Upper lobe of left lung (tissue), 6 donors: ENCODE results near the gene ALOX12B. TPM values are rescaled to one million over a fixed set of nuclear protein-coding genes. Genes with fewer than 3 reads are reported as not detected.

ENCODE experiments used
- ATAC-seq, 2 donors: fragments of 200-7000 bp; cut with Tn5 transposase; one replicate each; pipeline ENCODE4 v1.9.1; 2022; ENCODE audit warnings: mild to moderate bottlenecking in 2 of 2, moderate library complexity in 2 of 2; ENCODE audit not compliant: low FRiP score in 2 of 2
- DNase-seq, 2 donors: peaks; one replicate each; pipeline ENCODE4 v3.0.0-alpha.2; 2019 to 2020
- H3K27ac ChIP-seq, 4 donors: fragments of 200-600 bp; sonication (generic); one replicate each; pipeline ENCODE4 v1.5.1; 2016 to 2019
- H3K27me3 ChIP-seq, 4 donors: fragments of 200-600 bp; sonication (generic); one replicate each; pipeline ENCODE4 v1.5.1; 2017 to 2019
- H3K36me3 ChIP-seq, 4 donors: fragments of 200-600 bp; sonication (generic); one replicate each; pipeline ENCODE4 v1.5.1; 2016 to 2019
- H3K4me1 ChIP-seq, 4 donors: fragments of 200-600 bp; sonication (generic); one replicate each; pipeline ENCODE4 v1.5.1; 2018 to 2019
- H3K4me3 ChIP-seq, 4 donors: fragments of 200-600 bp; sonication (generic); one replicate each; pipeline ENCODE4 v1.5.1; 2017 to 2019; ENCODE audit warnings: mild to moderate bottlenecking in 2 of 4, moderate library complexity in 1 of 4
- H3K9me3 ChIP-seq, 4 donors: fragments of 200-600 bp; sonication (generic); one replicate each; pipeline ENCODE4 v1.5.1; 2018 to 2019
- EP300 ChIP-seq, 4 donors: sonication (generic); formaldehyde crosslinking; IDR thresholded peaks; one replicate each; pipeline ENCODE4 v1.5.1; 2017; ENCODE audit warnings: antibody characterized with exemption in 4 of 4, control low read depth in 2 of 4
- POLR2A ChIP-seq, 4 donors: fragments of 450-650 bp; IDR thresholded peaks; one replicate each; pipeline ENCODE4 v1.5.1; 2016 to 2017; ENCODE audit warnings: antibody characterized with exemption in 4 of 4, mild to moderate bottlenecking in 2 of 4
- POLR2AphosphoS5 ChIP-seq, 2 donors: sonication (generic); formaldehyde crosslinking; IDR thresholded peaks; one replicate each; pipeline ENCODE4 v1.5.1; 2017; ENCODE audit warnings: antibody characterized with exemption in 2 of 2
- WGBS, 2 donors: methylation state at CpG; one replicate each; pipeline ENCODE4 v1.1.5; 2017 to 2018; 5-methylcytosine and 5-hydroxymethylcytosine counted together
- total RNA-seq, 6 donors: library from RNA; depleted of rRNA in 4 of 6; stranded (reverse); fragments of >200 nt in 4 of 6; gene quantifications; one replicate each; pipeline versions ENCODE4 v1.1.0 to v1.2.1, GENCODE V29; 2016 to 2021
- TF ChIP-seq, protein P1 (sequence below), 6 experiments: fragments of 450-650 bp in 4 of 6; fragments of 200-600 bp in 2 of 6; sonication (generic) in 2 of 6; IDR thresholded peaks; one replicate each; pipeline ENCODE4 v1.5.1; 2016 to 2019; ENCODE audit warnings: antibody characterized with exemption in 6 of 6
- donor health status: DM: no; HTN: no; CAD: no; lungs with moderate emphysema.
- donor health status: DM: no; HTN: yes; CAD: no; lungs with severe emphysema.

ALOX12B gene
- total RNA-seq, 6 donors from 2014 or later, result not detected

GRCh38 chr17:8082292-8082691, 5.2 kb downstream of the ALOX12B start:
- no peak overlapping the region for H3K27ac ChIP-seq
- ATAC-seq, result no peak
- 78 to 83% methylated on average over 10 of the region's 10 CpGs for WGBS, 2 donors
- no peaks in the 10 kb centered on the region for H3K36me3 ChIP-seq
- no peaks in the 10 kb centered on the region for H3K9me3 ChIP-seq
- no peak for DNase-seq
- peaks cover 0 to 29% (median 5%) of the 10 kb centered on the region in 4 donors for H3K27me3 ChIP-seq
- TF ChIP-seq POLR2AphosphoS5 (IDR thresholded peaks at IDR 0.05), result no peak
- no peak for TF ChIP-seq EP300 (IDR thresholded peaks at IDR 0.05)
- TF ChIP-seq POLR2A (IDR thresholded peaks at IDR 0.05), result no peak
- TF ChIP-seq, protein P1, sequence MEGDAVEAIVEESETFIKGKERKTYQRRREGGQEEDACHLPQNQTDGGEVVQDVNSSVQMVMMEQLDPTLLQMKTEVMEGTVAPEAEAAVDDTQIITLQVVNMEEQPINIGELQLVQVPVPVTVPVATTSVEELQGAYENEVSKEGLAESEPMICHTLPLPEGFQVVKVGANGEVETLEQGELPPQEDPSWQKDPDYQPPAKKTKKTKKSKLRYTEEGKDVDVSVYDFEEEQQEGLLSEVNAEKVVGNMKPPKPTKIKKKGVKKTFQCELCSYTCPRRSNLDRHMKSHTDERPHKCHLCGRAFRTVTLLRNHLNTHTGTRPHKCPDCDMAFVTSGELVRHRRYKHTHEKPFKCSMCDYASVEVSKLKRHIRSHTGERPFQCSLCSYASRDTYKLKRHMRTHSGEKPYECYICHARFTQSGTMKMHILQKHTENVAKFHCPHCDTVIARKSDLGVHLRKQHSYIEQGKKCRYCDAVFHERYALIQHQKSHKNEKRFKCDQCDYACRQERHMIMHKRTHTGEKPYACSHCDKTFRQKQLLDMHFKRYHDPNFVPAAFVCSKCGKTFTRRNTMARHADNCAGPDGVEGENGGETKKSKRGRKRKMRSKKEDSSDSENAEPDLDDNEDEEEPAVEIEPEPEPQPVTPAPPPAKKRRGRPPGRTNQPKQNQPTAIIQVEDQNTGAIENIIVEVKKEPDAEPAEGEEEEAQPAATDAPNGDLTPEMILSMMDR (IDR thresholded peaks at IDR 0.05), result no peak
- no peak overlapping the region for H3K4me3 ChIP-seq
- H3K4me1 ChIP-seq, result peaks cover 13 to 18% (median 17%) of the 10 kb centered on the region in 4 donors

GRCh38 chr17:8081876-8082275, 5.6 kb downstream of the ALOX12B start:
- ATAC-seq, result no peak
- Histone ChIP-seq H3K4me3 (no peak overlapping the region), H3K36me3 (no peaks in the 10 kb centered on the region), H3K4me1 (peaks cover 13 to 18% (median 17%) of the 10 kb centered on the region in 4 donors), H3K27me3 (peaks cover 0 to 34% (median 5%) of the 10 kb centered on the region in 4 donors), H3K9me3 (no peaks in the 10 kb centered on the region), H3K27ac (no peak overlapping the region)
- WGBS, 2 donors, result 90 to 91% methylated on average over 3 of the region's 3 CpGs
- TF ChIP-seq POLR2A (IDR thresholded peaks at IDR 0.05) (no peak), POLR2AphosphoS5 (IDR thresholded peaks at IDR 0.05) (no peak), EP300 (IDR thresholded peaks at IDR 0.05) (no peak)
- TF ChIP-seq, protein P1 (IDR thresholded peaks at IDR 0.05), result no peak
- DNase-seq, result no peak

GRCh38 chr17:8080799-8081219, 6.7 kb downstream of the ALOX12B start:
- Histone ChIP-seq H3K36me3 (no peaks in the 10 kb centered on the region), H3K4me3 (no peak overlapping the region), H3K27me3 (peaks cover 0 to 35% (median 5%) of the 10 kb centered on the region in 4 donors), H3K27ac (no peak overlapping the region), H3K9me3 (no peaks in the 10 kb centered on the region), H3K4me1 (peaks cover 13 to 18% (median 17%) of the 10 kb centered on the region in 4 donors)
- TF ChIP-seq, protein P1 (IDR thresholded peaks at IDR 0.05), result no peak
- TF ChIP-seq POLR2A (IDR thresholded peaks at IDR 0.05) (no peak), POLR2AphosphoS5 (IDR thresholded peaks at IDR 0.05) (no peak), EP300 (IDR thresholded peaks at IDR 0.05) (no peak)
- peak; percentile 12 to 19 for ATAC-seq
- 46 to 69% methylated on average over 9 to 17 of the region's 17 CpGs for WGBS, 2 donors
- DNase-seq, result peak in 1 of 2 donors; percentile 58

DNA sequence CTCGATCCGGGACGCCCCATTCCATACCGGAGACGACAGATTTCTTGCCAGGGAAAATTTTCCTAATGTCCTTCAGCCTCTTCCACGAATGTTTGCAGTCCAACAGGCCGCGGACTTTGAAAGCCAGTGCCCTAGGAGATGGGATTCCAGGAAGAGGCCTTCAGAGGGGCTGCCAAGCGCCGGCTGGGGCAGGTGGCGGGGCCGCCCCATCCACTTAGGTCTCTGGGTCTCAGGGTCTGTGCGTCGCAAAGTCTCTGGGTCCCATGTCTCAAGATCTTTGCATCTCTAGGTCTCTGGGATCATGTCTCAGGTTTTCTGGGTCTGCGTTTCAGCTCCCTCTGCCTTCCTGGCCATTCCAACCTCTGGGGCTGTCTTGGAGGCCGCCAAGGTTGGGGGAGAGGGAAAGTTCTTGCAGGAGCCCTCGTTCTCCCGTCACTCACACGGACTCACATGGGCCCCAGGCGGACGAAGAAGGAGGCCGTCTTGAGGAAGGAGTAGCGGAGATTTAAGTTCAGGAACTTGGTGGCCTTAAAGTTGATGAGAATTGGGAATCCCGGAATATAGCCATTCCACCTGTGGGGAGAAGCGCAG, 7.2 kb downstream of the ALOX12B start:
- H3K36me3 ChIP-seq, result no peaks in the 10 kb centered on the region
- peaks cover 0 to 35% (median 8%) of the 10 kb centered on the region in 4 donors for H3K27me3 ChIP-seq
- ATAC-seq (peak in 1 of 2 donors; percentile 3), DNase-seq (no peak)
- no peak overlapping the region for H3K27ac ChIP-seq
- peak overlapping the region in 3 of 4 donors; percentile 36 to 47 (median 36) for H3K4me3 ChIP-seq
- peaks cover 13 to 18% (median 17%) of the 10 kb centered on the region in 4 donors for H3K4me1 ChIP-seq
- H3K9me3 ChIP-seq, result no peaks in the 10 kb centered on the region
- WGBS, 2 donors, result 26 to 32% methylated on average over 18 to 25 of the region's 25 CpGs
- TF ChIP-seq POLR2A (IDR thresholded peaks at IDR 0.05), result no peak
- TF ChIP-seq, protein P1 (IDR thresholded peaks at IDR 0.05), result no peak
- no peak for TF ChIP-seq EP300 (IDR thresholded peaks at IDR 0.05)
- TF ChIP-seq POLR2AphosphoS5 (IDR thresholded peaks at IDR 0.05), result no peak
